B cell (primary cell): ENCODE data around the gene APOBEC4. TPM values are rescaled to one million over a fixed set of nuclear protein-coding genes. Genes with fewer than 3 reads are reported as not detected.

Experiments
- ATAC-seq: fragments of 200-7000 bp; cut with Tn5 transposase; one replicate; pipeline ENCODE4 v1.10.0; 2021; ENCODE audit warnings: low read depth, mild to moderate bottlenecking, moderate number of reproducible peaks, moderate library complexity
- CTCF ChIA-PET: fragments of 350-600 bp; sonication (Branson Sonifier 250); formaldehyde crosslinking; loops from one replicate; lab custom pipeline; 2021; ENCODE audit warnings: antibody characterized with exemption, inconsistent platforms; lab: Charles Lee
- POLR2A ChIA-PET: fragments of 350-600 bp; sonication (Branson Sonifier 250); formaldehyde crosslinking; loops from one replicate; lab custom pipeline; 2021; ENCODE audit warnings: antibody characterized with exemption; lab: Charles Lee
- DNase-seq: peaks from one replicate; pipeline ENCODE4 v3.0.0; 2013
- H2AFZ ChIP-seq: 2 replicates; pipeline ENCODE4 v1.6.1; 2012; ENCODE audit warnings: mild to moderate bottlenecking, low read depth, low read length; ENCODE audit not compliant: insufficient read depth, poor library complexity, severe bottlenecking
- H3K27ac ChIP-seq, 2 donors: 1 replicate in 1 of 2; 2 replicates in 1 of 2; pipeline ENCODE4 v1.5.1; 2012 to 2013; ENCODE audit warnings: low read length in 2 of 2, mild to moderate bottlenecking in 2 of 2, moderate library complexity in 1 of 2
- H3K27me3 ChIP-seq, 4 experiments: fragments of 200-600 bp in 1 of 4; sonication (generic) in 1 of 4; replicated peaks in 1 of 4; 1 replicate in 2 of 4; 2 replicates in 2 of 4; pipeline versions ENCODE4 v1.6.1 to v1.7.0; 2013 to 2016; ENCODE audit warnings: low read length in 3 of 4, mild to moderate bottlenecking in 2 of 4, mixed read lengths in 1 of 4, moderate library complexity in 1 of 4; ENCODE audit not compliant: insufficient read depth in 4 of 4, control insufficient read depth in 3 of 4; ENCODE audit errors: control extremely low read depth in 1 of 4
- H3K36me3 ChIP-seq, 2 experiments: replicated peaks in 1 of 2; 1 replicate in 1 of 2; 2 replicates in 1 of 2; pipeline versions ENCODE4 v1.6.1 to v1.7.1; 2013; ENCODE audit warnings: low read length in 1 of 2; ENCODE audit not compliant: insufficient read depth in 2 of 2, control insufficient read depth in 1 of 2; ENCODE audit errors: control extremely low read depth in 1 of 2, extremely low read depth in 1 of 2
- H3K4me1 ChIP-seq, 2 donors: fragments of 200-600 bp in 1 of 2; sonication (generic) in 1 of 2; 1 replicate in 1 of 2; 2 replicates in 1 of 2; pipeline versions ENCODE4 v1.5.1 to v1.6.1; 2013 to 2017; ENCODE audit warnings: low read length in 2 of 2; ENCODE audit not compliant: control insufficient read depth in 2 of 2, insufficient read depth in 2 of 2
- H3K4me2 ChIP-seq: replicated peaks from 2 replicates; pipeline ENCODE3; 2012; ENCODE audit warnings: mild to moderate bottlenecking, low read depth, low read length; ENCODE audit not compliant: poor library complexity, severe bottlenecking
- H3K4me3 ChIP-seq, 5 experiments: fragments of 200-600 bp in 1 of 5; sonication (generic) in 1 of 5; 1 replicate in 3 of 5; 2 replicates in 2 of 5; pipeline versions ENCODE4 v1.5.1 to v1.7.0; 2011 to 2016; ENCODE audit warnings: low read length in 4 of 5, mild to moderate bottlenecking in 4 of 5, low read depth in 2 of 5, control low read depth in 1 of 5, moderate library complexity in 1 of 5; ENCODE audit not compliant: insufficient read depth in 1 of 5; ENCODE audit errors: control extremely low read depth in 1 of 5, extremely low read depth in 1 of 5
- H3K79me2 ChIP-seq: fragments of 200-600 bp; sonication (generic); one replicate; pipeline ENCODE4 v1.6.0; 2016; ENCODE audit warnings: low read length; ENCODE audit not compliant: control insufficient read depth, insufficient read depth
- H3K9ac ChIP-seq: fragments of 200-600 bp; sonication (generic); 2 replicates; pipeline ENCODE4 v1.6.1; 2017; ENCODE audit warnings: mild to moderate bottlenecking, low read length, moderate library complexity
- H3K9me3 ChIP-seq, 3 donors: one replicate each; pipeline versions ENCODE4 v1.6.1 to v1.7.1; 2013; ENCODE audit warnings: low read length in 2 of 3; ENCODE audit not compliant: control insufficient read depth in 2 of 3, insufficient read depth in 1 of 3; ENCODE audit errors: control extremely low read depth in 1 of 3
- H4K20me1 ChIP-seq: 2 replicates; pipeline ENCODE4 v1.6.0; 2012; ENCODE audit warnings: mild to moderate bottlenecking, low read length; ENCODE audit not compliant: insufficient read depth, control insufficient read depth, poor library complexity, severe bottlenecking
- H3K27ac Mint-ChIP-seq: one replicate; pipeline ENCODE4 v1.8.0; 2021; ENCODE audit warnings: mixed read lengths
- H3K27me3 Mint-ChIP-seq: one replicate; pipeline ENCODE4 v1.8.0; 2021; ENCODE audit warnings: mixed read lengths
- H3K4me1 Mint-ChIP-seq: one replicate; pipeline ENCODE4 v1.8.0; 2021; ENCODE audit warnings: mixed read lengths
- H3K4me3 Mint-ChIP-seq: one replicate; pipeline ENCODE4 v1.8.0; 2021; ENCODE audit warnings: mixed read lengths
- H3K9me3 Mint-ChIP-seq: one replicate; pipeline ENCODE4 v1.8.0; 2022; ENCODE audit warnings: mixed read lengths; ENCODE audit not compliant: insufficient read depth
- EZH2 ChIP-seq: IDR thresholded peaks from 2 replicates; pipeline ENCODE4 v1.6.1; 2012; ENCODE audit warnings: borderline replicate concordance, low read depth, mild to moderate bottlenecking, moderate library complexity, low read length; ENCODE audit not compliant: insufficient read depth, poor library complexity, severe bottlenecking
- WGBS: methylation state at CpG from one replicate; pipeline ENCODE4 v1.1.5; 2013; ENCODE audit warnings: missing lambda C conversion rate; ENCODE audit not compliant: insufficient coverage; 5-methylcytosine and 5-hydroxymethylcytosine counted together
- intact Hi-C: fragments of 100-400 bp; cut with micrococcal nuclease; formaldehyde crosslinking; loops from one replicate; pipeline ENCODE4 v1.10.0; 2022
- polyA plus RNA-seq: library from polyadenylated mRNA; depleted of rRNA; stranded (reverse); fragments of >200 nt; gene quantifications from 2 replicates; pipeline ENCODE4 v1.2.3, GENCODE V29; 2012
- total RNA-seq, 2 donors: library from RNA; stranded (reverse); fragments of 120-200 nt in 1 of 2; gene quantifications; 1 replicate in 1 of 2; 2 replicates in 1 of 2; pipeline versions ENCODE4 v1.2.3 to v1.2.4, GENCODE V29; 2013 to 2022
- TF ChIP-seq, protein P1 (sequence below): fragments of 200-600 bp; IDR thresholded peaks from one replicate; pipeline ENCODE4 v1.8.0; 2022; ENCODE audit warnings: antibody characterized with exemption, mild to moderate bottlenecking

Gene APOBEC4
- total and polyA plus RNA-seq, 2 donors (not counting 1 experiment from before 2014, with no cell fraction given) = not detected

DNA sequence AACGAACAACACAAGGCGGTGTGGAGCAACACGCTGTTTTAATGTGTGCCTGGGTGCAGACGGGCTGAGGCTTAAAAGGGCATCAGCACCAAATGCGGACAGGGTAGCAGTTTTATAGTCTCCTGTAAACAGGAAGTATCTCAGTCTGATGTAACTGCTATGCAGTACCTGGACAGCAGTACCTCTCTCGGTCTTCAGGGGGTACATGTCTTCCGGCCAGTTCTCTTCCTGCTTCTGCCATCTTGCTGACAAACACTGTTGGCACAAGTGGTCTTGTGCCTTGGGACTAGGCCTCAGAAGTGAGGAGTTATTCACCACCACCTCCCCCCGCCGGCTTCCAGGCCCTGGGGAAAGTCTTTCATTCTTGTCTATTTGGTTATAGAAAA is 49.7 kb upstream of the APOBEC4 start:
- Mint-ChIP-seq H3K4me3 (no peak overlapping the region), H3K27ac (no peak overlapping the region), H3K9me3 (no peaks in the 10 kb centered on the region), H3K27me3 (no peaks in the 10 kb centered on the region), H3K4me1 (no peaks in the 10 kb centered on the region)
- Histone ChIP-seq H3K4me1 (no peaks in the 10 kb centered on the region), H3K9me3 (no peaks in the 10 kb centered on the region), H3K4me3 (no peak overlapping the region), H3K27me3 (no peaks in the 10 kb centered on the region), H3K9ac (no peak overlapping the region), H4K20me1 (no peaks in the 10 kb centered on the region), H3K79me2 (no peaks in the 10 kb centered on the region), H3K4me2 (no peak overlapping the region), H3K27ac (no peak overlapping the region), H2AFZ (no peak overlapping the region), H3K36me3 (no peaks in the 10 kb centered on the region)
- intact Hi-C loops = no loop called here
- ATAC-seq (no peak), DNase-seq (no peak)
- POLR2A ChIA-PET = no interaction called here
- TF ChIP-seq, protein P1, sequence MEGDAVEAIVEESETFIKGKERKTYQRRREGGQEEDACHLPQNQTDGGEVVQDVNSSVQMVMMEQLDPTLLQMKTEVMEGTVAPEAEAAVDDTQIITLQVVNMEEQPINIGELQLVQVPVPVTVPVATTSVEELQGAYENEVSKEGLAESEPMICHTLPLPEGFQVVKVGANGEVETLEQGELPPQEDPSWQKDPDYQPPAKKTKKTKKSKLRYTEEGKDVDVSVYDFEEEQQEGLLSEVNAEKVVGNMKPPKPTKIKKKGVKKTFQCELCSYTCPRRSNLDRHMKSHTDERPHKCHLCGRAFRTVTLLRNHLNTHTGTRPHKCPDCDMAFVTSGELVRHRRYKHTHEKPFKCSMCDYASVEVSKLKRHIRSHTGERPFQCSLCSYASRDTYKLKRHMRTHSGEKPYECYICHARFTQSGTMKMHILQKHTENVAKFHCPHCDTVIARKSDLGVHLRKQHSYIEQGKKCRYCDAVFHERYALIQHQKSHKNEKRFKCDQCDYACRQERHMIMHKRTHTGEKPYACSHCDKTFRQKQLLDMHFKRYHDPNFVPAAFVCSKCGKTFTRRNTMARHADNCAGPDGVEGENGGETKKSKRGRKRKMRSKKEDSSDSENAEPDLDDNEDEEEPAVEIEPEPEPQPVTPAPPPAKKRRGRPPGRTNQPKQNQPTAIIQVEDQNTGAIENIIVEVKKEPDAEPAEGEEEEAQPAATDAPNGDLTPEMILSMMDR = no peak
- TF ChIP-seq EZH2 = no peak
- CTCF ChIA-PET = no interaction called here
- WGBS = 99% methylated on average over 7 of the region's 9 CpGs

DNA sequence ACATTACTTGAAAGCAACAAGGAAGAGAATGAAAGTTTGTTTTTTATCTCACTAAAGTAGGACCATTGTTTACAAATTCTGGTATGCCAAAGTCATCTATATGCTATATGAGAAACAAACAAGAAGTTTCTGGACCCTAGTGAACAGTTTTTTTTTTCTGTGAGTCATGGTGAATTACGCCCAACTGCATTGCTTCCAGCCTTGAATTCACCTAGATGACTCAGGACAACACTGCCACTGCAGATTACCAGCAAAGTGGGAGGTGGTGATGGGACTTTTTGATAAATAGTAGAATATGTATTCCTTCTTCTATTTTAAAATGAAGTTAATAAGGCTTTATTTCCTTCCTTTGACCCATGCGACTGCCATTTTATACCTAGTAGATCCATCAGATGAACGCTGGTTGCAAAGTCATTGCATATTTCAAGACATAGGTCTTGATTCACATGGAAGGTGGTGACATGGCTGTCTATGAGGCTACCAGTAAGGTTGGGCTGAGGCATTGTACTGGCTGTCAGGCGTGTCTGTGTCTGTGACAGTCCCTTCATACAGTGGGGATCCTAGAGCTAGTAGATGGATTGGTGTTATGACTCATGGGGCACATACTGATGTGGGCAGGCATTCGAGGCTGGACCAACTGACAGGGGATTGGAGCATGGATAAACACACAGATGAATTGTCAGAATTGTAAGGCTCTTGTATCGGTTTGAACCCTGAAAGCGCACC is 49.1 kb upstream of the APOBEC4 start:
- Histone ChIP-seq H2AFZ (no peak overlapping the region), H3K4me2 (no peak overlapping the region), H3K4me3 (no peak overlapping the region), H4K20me1 (no peaks in the 10 kb centered on the region), H3K79me2 (no peaks in the 10 kb centered on the region), H3K9ac (no peak overlapping the region), H3K27ac (no peak overlapping the region), H3K36me3 (no peaks in the 10 kb centered on the region), H3K4me1 (no peaks in the 10 kb centered on the region), H3K27me3 (no peaks in the 10 kb centered on the region), H3K9me3 (no peaks in the 10 kb centered on the region)
- H3K27me3 Mint-ChIP-seq = no peaks in the 10 kb centered on the region
- H3K4me3 Mint-ChIP-seq = no peak overlapping the region
- DNase-seq (no peak), ATAC-seq (no peak)
- 97% methylated on average over 5 of the region's 7 CpGs for WGBS
- H3K27ac Mint-ChIP-seq = no peak overlapping the region
- TF ChIP-seq EZH2 = no peak
- TF ChIP-seq, protein P1 = no peak
- no peaks in the 10 kb centered on the region for H3K9me3 Mint-ChIP-seq
- intact Hi-C loops = no loop called here
- no peaks in the 10 kb centered on the region for H3K4me1 Mint-ChIP-seq
- ChIA-PET POLR2A (no interaction called here), CTCF (no interaction called here)
